ENCODE results near the gene UNK. TPM values are rescaled to one million over a fixed set of nuclear protein-coding genes. Genes with fewer than 3 reads are reported as not detected.

UNK gene
- total and polyA plus RNA-seq, 4 donors: 15.5 to 72.4 (median 25.7) TPM

DNA sequence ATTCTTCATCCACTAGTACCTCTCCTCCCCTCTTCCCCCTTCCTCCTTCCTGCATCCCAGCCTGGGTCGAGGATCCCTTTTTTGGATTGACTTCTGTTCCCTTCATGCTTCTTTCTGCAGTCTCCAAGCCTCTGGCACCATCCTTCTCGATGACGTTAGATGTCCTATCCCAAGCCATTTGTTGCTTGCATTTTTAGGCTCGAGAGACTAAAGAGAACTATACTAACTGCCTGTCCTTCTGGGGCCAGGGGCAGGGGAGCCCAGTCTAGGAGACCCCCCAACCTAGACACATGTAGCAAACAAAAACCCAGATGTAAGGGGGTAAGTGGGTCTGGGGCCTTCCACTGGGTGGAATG lies 23.9 kb downstream of the UNK start:
- peaks cover 0 to 12% (median 0%) of the 10 kb centered on the region in 5 donors for H3K4me1 ChIP-seq (ENCODE audit: control insufficient read depth in 5 of 5, insufficient read depth in 5 of 5, low read length in 5 of 5)
- H3K27ac ChIP-seq (ENCODE audit: low read depth in 1 of 2, low read length in 1 of 2): peak overlapping the region in 1 of 2 donors; percentile 89
- no peak overlapping the region for H3K9ac ChIP-seq (ENCODE audit: insufficient read depth in 1 of 2, low read length in 2 of 2)

DNA sequence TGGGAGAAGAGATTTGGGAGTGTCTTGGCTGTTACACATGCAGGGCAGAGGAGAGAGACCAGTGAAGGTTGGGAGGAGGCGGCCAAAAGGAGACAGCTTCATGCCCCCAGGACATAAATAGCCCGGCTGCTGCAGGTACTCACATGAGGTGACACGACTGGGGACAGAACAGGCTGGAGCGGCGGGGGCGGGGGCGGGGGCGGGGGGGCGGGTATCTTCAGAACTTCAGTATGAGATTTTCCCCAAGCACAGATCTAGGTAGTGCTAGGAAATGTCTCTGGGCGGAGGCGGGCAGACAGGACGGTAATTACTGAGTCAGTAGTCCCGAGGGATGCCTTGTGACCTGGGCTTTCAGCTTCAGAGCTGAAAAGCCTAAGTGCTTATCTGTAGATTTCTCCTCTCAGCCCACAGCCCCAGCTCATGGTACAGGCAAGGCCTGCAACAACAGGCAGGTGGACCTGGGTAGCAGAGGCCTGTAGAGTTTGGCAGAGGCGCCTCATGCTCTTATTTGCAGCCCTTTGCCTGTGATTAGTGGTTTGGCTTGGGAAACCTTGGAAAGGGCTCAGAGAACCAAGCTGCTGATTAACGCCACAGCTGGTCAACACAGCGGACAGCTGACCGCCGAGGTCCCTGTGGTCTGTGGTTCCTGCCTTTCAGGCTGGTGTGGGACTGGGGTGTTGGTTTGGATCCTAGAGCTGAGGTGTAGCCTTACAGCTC lies 24.5 kb downstream of the UNK start:
- ATAC-seq (ENCODE audit: insufficient read depth, low FRiP score) (peak; percentile 41), DNase-seq (no peak)
- Histone ChIP-seq H3K9me3 (ENCODE audit: control insufficient read depth in 4 of 4, insufficient read depth in 3 of 4, low read length in 3 of 4) (no peaks in the 10 kb centered on the region), H3K36me3 (ENCODE audit: control insufficient read depth in 4 of 4, insufficient read depth in 4 of 4, low read length in 4 of 4) (peaks cover 6 to 33% (median 28%) of the 10 kb centered on the region in 4 donors), H3K27me3 (ENCODE audit: control insufficient read depth in 3 of 3, insufficient read depth in 3 of 3, low read length in 2 of 3) (no peaks in the 10 kb centered on the region), H3K9ac (ENCODE audit: insufficient read depth in 1 of 2, low read length in 2 of 2) (no peak overlapping the region), H3K4me1 (ENCODE audit: control insufficient read depth in 5 of 5, insufficient read depth in 5 of 5, low read length in 5 of 5) (peaks cover 0 to 12% (median 0%) of the 10 kb centered on the region in 5 donors), H3K27ac (ENCODE audit: low read depth in 1 of 2, low read length in 1 of 2) (peak overlapping the region in 1 of 2 donors; percentile 89), H3K4me3 (no peak overlapping the region)
- 89 to 94% methylated on average over 17 to 18 of the region's 18 CpGs for WGBS, 2 donors
- TF ChIP-seq, protein P1, sequence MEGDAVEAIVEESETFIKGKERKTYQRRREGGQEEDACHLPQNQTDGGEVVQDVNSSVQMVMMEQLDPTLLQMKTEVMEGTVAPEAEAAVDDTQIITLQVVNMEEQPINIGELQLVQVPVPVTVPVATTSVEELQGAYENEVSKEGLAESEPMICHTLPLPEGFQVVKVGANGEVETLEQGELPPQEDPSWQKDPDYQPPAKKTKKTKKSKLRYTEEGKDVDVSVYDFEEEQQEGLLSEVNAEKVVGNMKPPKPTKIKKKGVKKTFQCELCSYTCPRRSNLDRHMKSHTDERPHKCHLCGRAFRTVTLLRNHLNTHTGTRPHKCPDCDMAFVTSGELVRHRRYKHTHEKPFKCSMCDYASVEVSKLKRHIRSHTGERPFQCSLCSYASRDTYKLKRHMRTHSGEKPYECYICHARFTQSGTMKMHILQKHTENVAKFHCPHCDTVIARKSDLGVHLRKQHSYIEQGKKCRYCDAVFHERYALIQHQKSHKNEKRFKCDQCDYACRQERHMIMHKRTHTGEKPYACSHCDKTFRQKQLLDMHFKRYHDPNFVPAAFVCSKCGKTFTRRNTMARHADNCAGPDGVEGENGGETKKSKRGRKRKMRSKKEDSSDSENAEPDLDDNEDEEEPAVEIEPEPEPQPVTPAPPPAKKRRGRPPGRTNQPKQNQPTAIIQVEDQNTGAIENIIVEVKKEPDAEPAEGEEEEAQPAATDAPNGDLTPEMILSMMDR (IDR thresholded peaks at IDR 0.05; ENCODE audit: control extremely low read depth, extremely low read depth): no peak

More for the DNA sequence above, 23.9 kb downstream of the UNK start:
- no peak for ATAC-seq (ENCODE audit: insufficient read depth, low FRiP score)
- Histone ChIP-seq H3K36me3 (ENCODE audit: control insufficient read depth in 4 of 4, insufficient read depth in 4 of 4, low read length in 4 of 4) (peaks cover 3 to 34% (median 25%) of the 10 kb centered on the region in 4 donors), H3K27me3 (ENCODE audit: control insufficient read depth in 3 of 3, insufficient read depth in 3 of 3, low read length in 2 of 3) (no peaks in the 10 kb centered on the region), H3K9me3 (ENCODE audit: control insufficient read depth in 4 of 4, insufficient read depth in 3 of 4, low read length in 3 of 4) (no peaks in the 10 kb centered on the region), H3K4me3 (no peak overlapping the region)
- WGBS, 2 donors: 85 to 86% methylated on average over 4 of the region's 4 CpGs
- TF ChIP-seq, protein P1 (IDR thresholded peaks at IDR 0.05; ENCODE audit: control extremely low read depth, extremely low read depth): no peak
- DNase-seq: no peak

DNA sequence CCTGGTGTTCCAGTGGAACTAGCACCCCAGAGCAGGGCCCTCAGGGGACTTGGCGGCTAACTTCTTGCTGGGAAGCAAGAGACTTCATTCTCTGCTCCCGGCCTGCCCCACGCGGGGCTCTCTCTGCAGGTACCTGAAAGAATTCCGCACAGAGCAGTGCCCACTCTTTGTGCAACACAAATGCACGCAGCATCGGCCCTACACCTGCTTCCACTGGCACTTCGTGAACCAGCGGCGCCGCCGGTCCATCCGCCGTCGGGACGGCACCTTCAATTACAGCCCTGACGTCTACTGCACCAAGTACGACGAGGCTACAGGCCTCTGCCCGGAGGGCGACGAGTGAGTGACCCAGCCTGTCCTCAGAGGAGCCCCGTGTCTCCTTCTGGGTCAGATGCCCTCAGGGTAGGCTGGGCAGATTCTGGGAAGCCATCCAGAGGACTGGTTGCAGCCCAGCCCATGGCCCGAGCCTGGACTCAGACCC lies 25.1 kb downstream of the UNK start:
- WGBS, 2 donors: 94 to 97% methylated on average over 24 of the region's 24 CpGs
- Histone ChIP-seq H3K27ac (ENCODE audit: low read depth in 1 of 2, low read length in 1 of 2) (peak overlapping the region in 1 of 2 donors; percentile 79), H3K36me3 (ENCODE audit: control insufficient read depth in 4 of 4, insufficient read depth in 4 of 4, low read length in 4 of 4) (peaks cover 6 to 37% (median 31%) of the 10 kb centered on the region in 4 donors), H3K27me3 (ENCODE audit: control insufficient read depth in 3 of 3, insufficient read depth in 3 of 3, low read length in 2 of 3) (no peaks in the 10 kb centered on the region), H3K4me3 (no peak overlapping the region), H3K4me1 (ENCODE audit: control insufficient read depth in 5 of 5, insufficient read depth in 5 of 5, low read length in 5 of 5) (peaks cover 0 to 12% (median 0%) of the 10 kb centered on the region in 5 donors), H3K9me3 (ENCODE audit: control insufficient read depth in 4 of 4, insufficient read depth in 3 of 4, low read length in 3 of 4) (no peaks in the 10 kb centered on the region), H3K9ac (ENCODE audit: insufficient read depth in 1 of 2, low read length in 2 of 2) (no peak overlapping the region)
- ATAC-seq (ENCODE audit: insufficient read depth, low FRiP score) (no peak), DNase-seq (no peak)
- TF ChIP-seq, protein P1 (IDR thresholded peaks at IDR 0.05; ENCODE audit: control extremely low read depth, extremely low read depth): no peak
